ENCODE data around the gene ERAP2. TPM values are rescaled to one million over a fixed set of nuclear protein-coding genes. Genes with fewer than 3 reads are reported as not detected.

Gene ERAP2
- total and polyA plus RNA-seq, 10 of the 15 experiments (the other 5 are each of a cell fraction or from before 2014, with no cell fraction given), result 4.0 to 28.7 (median 11.7) TPM

DNA sequence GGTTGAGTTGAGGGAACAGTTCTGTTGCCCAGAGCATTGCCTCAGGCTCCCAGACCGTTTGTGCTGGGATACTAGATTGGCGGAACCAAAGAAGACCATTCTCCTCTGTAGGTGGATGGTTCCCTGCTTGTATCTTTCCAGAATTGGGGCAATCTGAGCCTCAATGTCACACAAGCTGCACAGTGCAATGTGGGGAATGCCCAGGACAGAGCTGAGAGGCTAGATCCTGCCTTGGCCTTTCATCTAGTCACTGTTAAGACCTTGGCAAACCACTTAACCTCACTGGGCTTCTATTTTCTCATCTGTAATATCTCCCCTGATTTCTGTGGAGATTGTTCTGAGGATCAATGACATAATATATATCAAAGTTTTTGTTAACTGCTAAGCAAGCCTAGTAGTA is 16.9 kb upstream of the ERAP2 start (continued):
- TF ChIP-seq ZNF384 (IDR thresholded peaks at IDR 0.05; ENCODE audit: borderline replicate concordance, low read depth, low read length) (no peak), SIN3A (IDR thresholded peaks at IDR 0.05; ENCODE audit: low read depth, low read length) (no peak), HCFC1 (IDR thresholded peaks at IDR 0.05; ENCODE audit: low read length) (no peak), FOXM1 (IDR thresholded peaks at IDR 0.05; ENCODE audit: low read depth, low read length) (no peak), PAX8 (IDR thresholded peaks at IDR 0.05) (no peak), CHD1 (IDR thresholded peaks at IDR 0.05; ENCODE audit: low read depth, low read length) (no peak)

DNA sequence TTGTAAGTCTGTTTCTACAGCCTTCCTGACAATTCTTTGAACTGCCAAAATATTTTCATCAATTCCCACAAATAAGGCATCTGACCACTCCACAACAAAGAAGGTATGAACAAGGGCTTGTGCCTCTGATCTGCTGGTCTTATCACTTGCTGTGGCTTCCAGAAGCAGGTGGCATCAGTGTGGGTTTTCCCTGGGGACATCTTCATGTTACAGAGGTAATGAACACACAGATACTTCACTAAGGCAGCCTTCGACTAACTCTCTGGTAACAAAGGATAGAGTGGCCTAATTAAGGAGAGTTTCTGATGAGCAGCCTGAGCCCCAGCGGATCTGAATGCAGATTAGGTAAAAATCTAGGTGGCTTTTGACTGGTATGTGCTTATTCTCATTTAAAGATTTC is 15.2 kb upstream of the ERAP2 start:
- Histone ChIP-seq H3K4me2 (ENCODE audit: control insufficient read depth, insufficient read depth) (no peak overlapping the region), H3K4me3 (no peak overlapping the region), H3K79me2 (ENCODE audit: control insufficient read depth, insufficient read depth, low read length) (no peaks in the 10 kb centered on the region), H2AFZ (ENCODE audit: control insufficient read depth, low read depth, low read length) (peak overlapping the region; percentile 55; the same call in 1 of the 2 replicates), H4K20me1 (ENCODE audit: control insufficient read depth, insufficient read depth) (no peaks in the 10 kb centered on the region), H3K27me3 (replicated peaks in 1 of 2; ENCODE audit: control insufficient read depth in 2 of 2, insufficient read depth in 2 of 2, low read length in 1 of 2) (no peaks in the 10 kb centered on the region), H3K4me1 (ENCODE audit: control insufficient read depth, insufficient read depth, low read length) (no peaks in the 10 kb centered on the region), H3K36me3 (ENCODE audit: control insufficient read depth in 2 of 2, insufficient read depth in 2 of 2, low read length in 1 of 2) (no peaks in the 10 kb centered on the region), H3K27ac (ENCODE audit: control insufficient read depth, insufficient read depth) (no peak overlapping the region), H3K9ac (ENCODE audit: control insufficient read depth, insufficient read depth, low read length) (no peak overlapping the region), H3K9me3 (replicated peaks; ENCODE audit: control insufficient read depth, insufficient read depth, low read length) (no peaks in the 10 kb centered on the region)
- ATAC-seq, result peak; percentile 84
- FAIRE-seq, result no peak
- TF ChIP-seq SPI1 (IDR thresholded peaks at IDR 0.05; ENCODE audit: borderline replicate concordance, insufficient read depth, low read depth, low read length) (no peak), TCF12 (IDR thresholded peaks at IDR 0.05; ENCODE audit: low read depth, low read length) (peak; percentile 76), RBBP5 (conservative IDR thresholded peaks at IDR 0.05) (no peak), IKZF2 (IDR thresholded peaks at IDR 0.05) (peak in 1 of 2 experiments; percentile 16; a peak in 1 of 4 replicates), ATF7 (IDR thresholded peaks at IDR 0.05; ENCODE audit: low read depth) (peak; percentile 48; the same call in 1 of the 2 replicates), CREB1 (IDR thresholded peaks at IDR 0.05; ENCODE audit: low read depth) (peak; percentile 34; the same call in 1 of the 2 replicates), RUNX3 (IDR thresholded peaks at IDR 0.05; ENCODE audit: low read length) (peak; percentile 15; the same call in 1 of the 2 replicates), MTA2 (IDR thresholded peaks at IDR 0.05; ENCODE audit: low read depth) (peak; percentile 86), DPF2 (IDR thresholded peaks at IDR 0.05) (0 out of 2 replicates have a peak, but pooled peaks have one; percentile 41), IKZF1 (conservative IDR thresholded peaks at IDR 0.05) (0 out of 2 replicates have a peak, but pooled peaks have one; percentile 16), TCF7 (IDR thresholded peaks at IDR 0.05; ENCODE audit: borderline replicate concordance) (no peak), ZNF207 (IDR thresholded peaks at IDR 0.05; ENCODE audit: borderline replicate concordance) (0 out of 2 replicates have a peak, but pooled peaks have one; percentile 18), MEF2B (IDR thresholded peaks at IDR 0.05; ENCODE audit: partially characterized antibody, poor library complexity, severe bottlenecking) (peak; percentile 92)
- TF ChIP-seq, protein P1, sequence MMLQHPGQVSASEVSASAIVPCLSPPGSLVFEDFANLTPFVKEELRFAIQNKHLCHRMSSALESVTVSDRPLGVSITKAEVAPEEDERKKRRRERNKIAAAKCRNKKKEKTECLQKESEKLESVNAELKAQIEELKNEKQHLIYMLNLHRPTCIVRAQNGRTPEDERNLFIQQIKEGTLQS (IDR thresholded peaks at IDR 0.05; ENCODE audit: borderline replicate concordance, extremely low read depth, low read depth, low read length), result no peak
- TF ChIP-seq, protein P2, sequence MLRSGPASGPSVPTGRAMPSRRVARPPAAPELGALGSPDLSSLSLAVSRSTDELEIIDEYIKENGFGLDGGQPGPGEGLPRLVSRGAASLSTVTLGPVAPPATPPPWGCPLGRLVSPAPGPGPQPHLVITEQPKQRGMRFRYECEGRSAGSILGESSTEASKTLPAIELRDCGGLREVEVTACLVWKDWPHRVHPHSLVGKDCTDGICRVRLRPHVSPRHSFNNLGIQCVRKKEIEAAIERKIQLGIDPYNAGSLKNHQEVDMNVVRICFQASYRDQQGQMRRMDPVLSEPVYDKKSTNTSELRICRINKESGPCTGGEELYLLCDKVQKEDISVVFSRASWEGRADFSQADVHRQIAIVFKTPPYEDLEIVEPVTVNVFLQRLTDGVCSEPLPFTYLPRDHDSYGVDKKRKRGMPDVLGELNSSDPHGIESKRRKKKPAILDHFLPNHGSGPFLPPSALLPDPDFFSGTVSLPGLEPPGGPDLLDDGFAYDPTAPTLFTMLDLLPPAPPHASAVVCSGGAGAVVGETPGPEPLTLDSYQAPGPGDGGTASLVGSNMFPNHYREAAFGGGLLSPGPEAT (IDR thresholded peaks at IDR 0.05; ENCODE audit: low read depth), result 0 out of 2 replicates have a peak, but pooled peaks have one; percentile 21
- CTCF ChIA-PET, result interaction anchor here (0.8 to 13.2 kb wide), 6 partner anchors 8 to 303 kb away, joined by 3 to 223 read pairs (median 8); partner anchors contain the start of genes ERAP1 and LIX1
- in situ Hi-C loops (cut with MboI), result no loop called here
- POLR2A ChIA-PET, result interaction anchor here (1.6 kb wide), 1 partner anchor 9 kb away, joined by 5 read pairs; no protein-coding TSS in a partner anchor
- intact Hi-C loops (cut with micrococcal nuclease; ENCODE audit: unreplicated experiment), result no loop called here
- 3% methylated on average over 2 of the region's 2 CpGs for WGBS (ENCODE audit: insufficient coverage, insufficient replicate concordance, low lambda C conversion rate, missing lambda C conversion rate)
- BruUV-seq (replicated peaks), result no TSS peak
- no peak for DNase-seq (ENCODE audit: low read depth, low spot score)
- SMC1A ChIA-PET (ENCODE audit: uncharacterized antibody, unreplicated experiment), result interaction anchor here (0.6 to 6.2 kb wide), 11 partner anchors 8 to 300 kb away, joined by 3 to 45 read pairs (median 3); partner anchors contain the start of gene LIX1
- RAD21 ChIA-PET (ENCODE audit: unreplicated experiment), result interaction anchor here (0.7 to 3.2 kb wide), 8 partner anchors 9 to 282 kb away, joined by 3 to 19 read pairs (median 3); partner anchors contain the start of gene LIX1

Measured in GM12878 (cell line).